ENCODE measurements around the gene SPRN.
"Not testable (repeated sequence)": the region's sequence is repeated elsewhere in the genome, so short reads cannot be mapped to it uniquely, and the experiment has no call there.

Gene SPRN

DNA sequence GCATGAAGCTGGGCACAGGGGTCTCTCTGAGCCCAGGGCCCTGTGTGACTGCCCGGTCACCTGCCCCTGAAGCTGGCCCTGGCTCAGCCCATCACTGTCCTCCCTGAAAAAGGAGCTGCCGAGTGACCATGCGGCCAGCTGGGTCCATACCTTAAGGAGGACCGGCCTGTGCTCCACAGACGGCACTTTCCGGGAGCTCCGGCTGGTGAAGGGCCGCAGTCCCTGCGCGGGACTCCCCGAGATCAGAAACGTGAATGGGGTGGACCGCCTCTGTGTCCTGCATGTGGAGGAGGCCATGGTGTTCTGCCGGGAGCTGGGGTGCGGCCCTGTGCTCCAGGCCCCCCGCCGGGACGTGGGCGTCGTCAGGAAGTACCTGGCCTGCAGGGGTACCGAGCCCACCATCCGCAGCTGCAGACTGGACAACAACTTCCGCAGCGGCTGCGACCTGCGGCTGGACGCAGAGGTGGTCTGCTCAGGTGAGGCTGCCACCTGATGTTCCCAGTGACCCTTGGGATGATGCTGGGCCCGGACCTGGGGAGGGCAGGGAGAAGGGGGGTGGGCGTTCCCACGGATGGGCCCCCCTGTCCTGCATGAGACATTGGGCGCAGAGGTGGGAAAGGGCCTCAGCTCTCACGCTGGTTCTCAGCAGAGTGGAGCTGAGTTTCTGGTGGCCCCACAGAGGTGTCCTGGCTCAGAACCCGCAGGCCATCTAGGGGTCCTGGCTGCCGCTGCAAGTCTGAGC lies 32.8 kb upstream of the SPRN start:
- DNase-seq: no peak

GRCh38 chr10:133456041-133456951 lies 31.9 kb upstream of the SPRN start:
- DNase-seq: no peak

GRCh38 chr10:133455611-133456031 lies 31.2 kb upstream of the SPRN start:
- no peak for DNase-seq

DNA sequence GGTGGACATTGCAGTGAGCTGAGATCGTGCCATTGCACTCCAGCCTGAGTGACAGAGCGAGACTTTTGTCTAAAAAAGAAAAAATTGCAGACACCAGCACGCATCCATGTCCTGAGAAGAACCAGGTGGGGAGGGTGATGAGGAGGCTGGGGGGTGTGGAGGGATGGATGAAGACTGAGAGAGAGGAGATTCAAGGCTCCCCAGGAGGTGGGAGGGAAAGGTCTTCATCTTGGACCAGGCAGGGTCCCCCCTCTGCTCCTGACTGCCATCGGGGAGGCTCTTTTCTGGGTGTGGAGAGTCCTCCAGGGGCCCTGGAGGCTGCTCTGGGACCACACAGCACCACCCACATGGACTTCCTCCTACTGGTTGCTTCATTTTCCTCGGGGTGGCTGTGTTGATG lies 30.8 kb upstream of the SPRN start:
- DNase-seq: no peak

- no peak for DNase-seq
Observed at GRCh38 chr10:133454204-133454893, 29.9 kb upstream of the SPRN start.

GRCh38 chr10:133453516-133454203 lies 29.2 kb upstream of the SPRN start, which contains the start of gene SCART1:
SCART1 (plus strand) TSS chr10:133453945; CDS start chr10:133453998, 53 bp downstream.
- DNase-seq: no peak

DNA sequence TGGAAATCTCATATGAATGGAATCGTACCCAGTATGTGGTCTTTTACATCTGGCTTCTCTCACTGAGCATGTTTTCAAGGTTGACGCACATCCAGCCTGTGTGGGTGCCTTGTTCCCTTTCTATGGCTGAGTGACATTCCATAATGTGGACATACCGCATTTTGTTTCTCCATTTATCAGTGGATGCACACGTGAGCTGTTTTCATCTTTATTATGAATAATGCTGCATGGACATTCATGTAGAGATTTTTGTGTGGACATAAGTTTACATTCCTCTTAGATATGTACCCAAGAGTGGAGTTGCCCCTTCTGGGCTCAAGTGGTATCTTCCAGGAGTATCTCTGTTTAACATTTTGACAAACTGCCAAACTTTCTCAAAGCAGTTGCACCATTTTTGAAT lies 28.0 kb upstream of the SPRN start:
- no peak for DNase-seq

DNA sequence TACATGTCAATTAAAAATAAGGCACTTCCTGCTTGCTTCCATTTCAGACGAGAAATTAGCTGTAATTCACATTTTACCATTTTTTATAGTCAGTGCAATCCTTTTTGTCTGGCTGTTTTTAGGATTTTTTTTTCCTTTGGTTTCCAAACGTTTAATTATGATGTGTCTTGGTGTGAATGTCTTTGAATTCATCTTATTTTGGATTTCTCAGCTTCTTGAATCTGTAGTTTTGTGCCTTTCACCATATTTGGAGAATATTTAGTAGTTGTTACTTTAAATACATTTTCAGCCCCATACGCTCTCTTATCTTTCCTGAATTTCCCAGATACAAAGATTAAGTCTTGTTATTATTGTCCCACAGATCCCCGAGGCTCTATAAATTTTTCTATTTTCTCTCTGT lies 26.9 kb upstream of the SPRN start:
- DNase-seq: no peak

DNA sequence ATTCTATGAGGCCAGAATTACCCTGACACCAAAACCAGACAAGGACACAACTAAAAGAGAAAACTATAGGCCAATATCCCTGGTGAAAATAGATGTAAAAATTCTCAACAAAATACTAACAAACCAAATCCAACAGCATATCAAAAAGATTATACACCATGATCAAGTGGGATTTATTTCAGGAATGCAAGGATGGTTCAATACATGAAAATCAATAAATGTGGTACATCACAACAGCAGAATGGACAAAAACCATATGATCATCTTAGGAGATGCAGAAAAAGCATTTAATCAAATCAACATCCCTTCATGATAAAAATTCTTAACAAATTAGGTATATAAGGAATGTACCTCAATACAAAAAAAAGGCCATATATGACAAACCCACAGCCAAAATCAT lies 23.7 kb upstream of the SPRN start:
- DNase-seq: no peak

DNA sequence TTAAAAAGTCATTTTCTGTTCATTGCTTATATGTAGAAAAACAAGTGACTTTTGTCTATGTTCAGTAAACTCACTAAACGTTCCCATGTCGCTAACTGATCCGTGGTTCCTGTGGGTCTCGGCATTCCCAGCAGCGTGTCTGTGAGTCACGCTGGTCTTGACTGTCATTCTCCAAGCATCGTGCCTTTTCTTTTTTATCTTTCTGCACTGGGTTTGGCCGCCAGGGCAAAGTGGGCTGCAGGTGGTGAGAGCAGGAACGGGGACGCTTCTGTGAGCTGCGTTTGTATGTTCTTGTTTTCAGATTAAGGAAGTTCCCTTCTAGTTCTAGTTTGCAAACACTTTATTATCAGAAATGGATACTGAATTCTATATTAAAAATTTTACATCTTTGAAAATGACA lies 22.6 kb upstream of the SPRN start:
- no peak for DNase-seq

- no peak for DNase-seq
Observed at GRCh38 chr10:133445751-133446708, 21.6 kb upstream of the SPRN start.

GRCh38 chr10:133445268-133445732 lies 20.9 kb upstream of the SPRN start:
- no peak for DNase-seq

DNA sequence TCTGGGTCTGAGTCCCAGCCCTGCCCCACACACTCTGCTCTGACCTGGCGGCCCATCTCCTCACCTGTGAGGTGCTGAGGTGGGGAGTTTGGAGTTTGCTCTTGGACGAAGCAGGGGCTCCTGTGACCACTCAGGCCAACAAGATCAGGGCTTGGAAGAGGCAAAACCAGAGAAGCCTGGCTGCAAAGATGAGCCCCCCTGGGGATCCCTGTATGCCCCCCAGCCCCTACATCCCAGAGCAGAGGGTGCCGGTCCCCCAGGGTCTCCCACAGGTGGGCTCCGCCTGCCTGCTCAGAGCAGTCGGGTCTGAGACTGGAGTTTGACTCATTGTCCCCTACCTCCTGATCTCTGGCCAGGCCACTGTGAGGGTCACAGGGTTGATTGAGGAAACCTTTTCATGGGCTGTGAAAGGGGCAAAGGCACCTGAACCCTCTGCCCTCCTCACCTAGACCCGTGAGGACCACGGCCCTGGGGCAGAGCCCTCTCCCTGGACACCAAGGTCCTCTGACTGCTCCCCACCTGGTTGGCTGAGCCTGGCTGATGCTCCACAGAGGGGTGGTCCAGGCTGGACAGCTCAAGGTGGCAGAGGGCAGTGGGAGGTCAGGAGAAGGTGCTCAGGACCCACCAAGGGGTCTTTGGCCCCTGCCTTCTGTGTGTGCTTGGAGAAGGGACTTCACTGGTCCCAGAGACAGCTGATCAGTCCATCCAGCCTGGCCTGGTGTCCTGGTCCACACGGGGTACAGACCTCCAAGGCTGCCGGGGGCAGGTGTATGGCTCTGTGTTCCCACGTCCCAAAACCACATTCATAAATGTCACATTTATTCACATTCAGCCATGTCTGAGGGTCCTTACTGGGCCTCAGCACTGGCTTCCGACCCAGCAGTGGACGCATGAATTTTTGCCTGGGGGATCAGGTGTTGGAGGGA lies 20.2 kb upstream of the SPRN start:
- DNase-seq: no peak

DNA sequence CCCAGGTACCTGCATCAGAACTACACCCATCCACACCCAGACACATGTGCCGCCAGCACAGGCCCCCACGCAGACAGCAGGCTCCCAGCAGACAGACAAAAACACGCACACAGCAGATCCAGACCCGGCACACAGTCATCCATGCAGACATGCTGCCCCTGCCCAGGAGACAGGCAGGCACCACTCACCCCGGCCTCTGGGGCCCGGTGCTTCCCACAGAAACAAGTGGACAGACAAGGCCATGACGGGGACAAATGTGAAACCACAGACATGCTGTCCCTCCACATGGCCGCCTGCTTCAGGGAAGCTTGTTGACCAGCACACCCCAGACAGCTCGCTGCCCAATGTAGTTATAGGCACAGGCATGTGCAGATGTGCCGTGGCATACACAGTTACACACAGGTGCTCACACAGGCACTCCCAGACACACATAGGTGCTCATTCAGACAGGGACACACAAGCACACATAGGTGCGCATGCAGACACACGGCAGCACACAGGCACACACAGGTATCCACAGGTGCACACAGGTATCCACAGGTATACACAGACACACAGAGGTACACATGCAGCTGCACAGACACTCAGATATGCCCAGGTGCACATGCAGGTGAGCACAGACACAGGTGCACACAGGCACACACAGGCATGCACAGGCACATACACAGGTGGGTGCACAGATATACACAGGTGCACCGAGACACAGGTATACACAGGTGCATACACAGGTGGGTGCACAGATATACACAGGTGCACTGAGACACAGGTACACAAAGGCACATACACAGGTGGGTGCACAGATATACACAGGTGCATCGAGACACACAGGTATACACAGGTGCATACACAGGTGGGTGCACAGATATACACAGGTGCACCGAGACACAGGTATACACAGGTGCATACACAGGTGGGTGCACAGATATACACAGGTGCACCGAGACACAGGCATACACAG lies 18.8 kb upstream of the SPRN start:
- no peak for DNase-seq

DNA sequence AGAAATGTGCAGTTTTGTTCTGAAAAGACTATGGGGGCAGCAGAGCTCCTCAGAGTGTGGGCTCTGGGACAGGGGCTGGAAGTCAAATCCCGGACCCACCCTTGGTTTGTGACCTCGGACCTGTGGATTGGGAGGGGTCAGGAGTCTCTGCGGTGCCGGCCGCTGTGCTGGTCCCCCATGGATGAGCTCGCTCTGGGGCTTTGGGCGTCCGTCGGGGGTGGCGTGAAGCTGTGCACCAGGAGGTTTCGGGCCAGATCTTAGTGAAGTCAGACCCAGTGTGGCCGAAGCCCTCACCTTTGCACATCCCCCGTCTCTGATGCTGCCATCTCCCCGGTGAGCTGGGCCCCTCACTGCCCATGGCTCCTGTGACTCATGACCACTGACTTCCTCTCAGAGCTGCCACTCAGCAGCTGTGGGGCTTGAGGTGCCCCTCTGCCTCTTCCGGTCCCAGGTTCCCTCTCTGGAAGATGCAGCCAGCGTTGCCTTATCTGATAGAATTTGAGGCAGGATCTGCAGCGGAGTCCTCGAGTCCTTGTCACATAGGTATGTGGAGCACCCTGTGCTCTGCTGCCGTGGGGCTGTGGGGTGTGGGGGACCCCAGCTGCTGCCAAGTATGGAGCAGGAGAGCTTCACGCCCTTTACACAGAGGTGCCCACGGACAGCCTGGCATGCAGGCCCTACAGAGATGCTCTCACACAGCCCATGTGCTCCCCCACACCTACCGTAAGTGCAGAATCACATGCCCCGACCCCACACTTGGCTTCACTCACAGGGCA lies 18.0 kb upstream of the SPRN start:
- DNase-seq: no peak

DNA sequence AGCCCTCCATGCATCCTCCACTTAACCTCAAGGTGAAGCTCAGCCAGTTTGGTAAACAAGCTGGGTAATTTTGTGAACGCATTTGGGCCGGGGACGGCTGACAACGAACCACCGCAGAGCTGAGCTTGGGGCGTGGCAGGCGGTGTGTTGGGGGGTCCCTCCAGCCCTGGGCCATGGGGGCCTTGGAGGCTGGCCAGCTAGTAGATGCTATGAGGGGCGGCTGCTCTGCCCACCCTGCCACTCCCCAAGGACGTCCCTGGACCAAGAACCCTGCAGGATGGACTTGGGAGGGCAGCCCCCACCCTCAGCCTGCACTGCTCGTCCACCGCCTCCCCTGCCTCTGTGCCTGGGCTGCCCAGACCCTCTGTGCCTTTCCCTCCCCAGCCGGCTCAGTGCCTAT lies 17.4 kb upstream of the SPRN start:
- DNase-seq: no peak

- DNase-seq: not testable (repeated sequence)
Observed at GRCh38 chr10:133441356-133441755, 16.9 kb upstream of the SPRN start.
